Measurements from ENCODE around the gene RSPRY1. TPM values are rescaled to one million over a fixed set of nuclear protein-coding genes. Genes with fewer than 3 reads are reported as not detected.

The RSPRY1 gene
- total RNA-seq, 4 donors from 2014 or later, result 22.4 to 30.7 (median 25.7) TPM

GRCh38 chr16:57152096-57153093 is 33.7 kb upstream of the RSPRY1 start:
- H3K27ac ChIP-seq (replicated peaks in 1 of 4), result no peak overlapping the region

GRCh38 chr16:57153841-57154240 is 32.3 kb upstream of the RSPRY1 start:
- peak; percentile 55 for DNase-seq (ENCODE audit: extremely low spot score)
- H3K36me3 ChIP-seq, result peaks cover 32 to 75% (median 67%) of the 10 kb centered on the region in 4 donors
- H3K27ac ChIP-seq (replicated peaks in 1 of 4), result no peak overlapping the region
- H3K4me1 ChIP-seq, result peaks cover 0 to 9% (median 0%) of the 10 kb centered on the region in 4 donors
- WGBS, result 85% methylated on average over 6 of the region's 6 CpGs
- TF ChIP-seq POLR2A (IDR thresholded peaks at IDR 0.05; ENCODE audit: low read depth) (no peak), EP300 (IDR thresholded peaks at IDR 0.05) (no peak), POLR2AphosphoS5 (IDR thresholded peaks at IDR 0.05) (no peak), CTCF (IDR thresholded peaks at IDR 0.05) (no peak)
- intact Hi-C loops (cut with DNase I), result no loop called here
- H3K27me3 ChIP-seq, result no peaks in the 10 kb centered on the region
- no peak overlapping the region for H3K4me3 ChIP-seq
- H3K9me3 ChIP-seq, result no peaks in the 10 kb centered on the region

More at GRCh38 chr16:57152096-57153093, 33.7 kb upstream of the RSPRY1 start:
- H3K27me3 ChIP-seq, result no peaks in the 10 kb centered on the region
- intact Hi-C loops (cut with DNase I), result no loop called here
- peaks cover 25 to 69% (median 57%) of the 10 kb centered on the region in 4 donors for H3K36me3 ChIP-seq
- peaks cover 12 to 23% (median 13%) of the 10 kb centered on the region in 4 donors for H3K4me1 ChIP-seq
- TF ChIP-seq POLR2AphosphoS5 (IDR thresholded peaks at IDR 0.05), result no peak
- no peak for TF ChIP-seq CTCF (IDR thresholded peaks at IDR 0.05)
- no peak for TF ChIP-seq EP300 (IDR thresholded peaks at IDR 0.05)
- TF ChIP-seq POLR2A (IDR thresholded peaks at IDR 0.05; ENCODE audit: low read depth), result no peak
- no peaks in the 10 kb centered on the region for H3K9me3 ChIP-seq
- WGBS, result 87% methylated on average over 4 of the region's 4 CpGs
- no peak overlapping the region for H3K4me3 ChIP-seq
- DNase-seq (ENCODE audit: extremely low spot score), result peak; percentile 72

GRCh38 chr16:57155702-57156350 is 30.3 kb upstream of the RSPRY1 start:
- WGBS, result 92% methylated on average over 6 of the region's 6 CpGs
- H3K36me3 ChIP-seq, result peaks cover 32 to 85% (median 69%) of the 10 kb centered on the region in 4 donors

GRCh38 chr16:57156351-57156703 is 29.8 kb upstream of the RSPRY1 start:
- no peak overlapping the region for H3K4me3 ChIP-seq
- H3K27me3 ChIP-seq, result no peaks in the 10 kb centered on the region
- no peaks in the 10 kb centered on the region for H3K9me3 ChIP-seq
- no peak overlapping the region for H3K27ac ChIP-seq (replicated peaks in 1 of 4)
- H3K4me1 ChIP-seq, result peaks cover 0 to under 1% (median 0%) of the 10 kb centered on the region in 4 donors
- WGBS, result 72% methylated on average over 4 of the region's 4 CpGs
- DNase-seq (ENCODE audit: extremely low spot score), result no peak
- H3K36me3 ChIP-seq, result peaks cover 32 to 88% (median 71%) of the 10 kb centered on the region in 4 donors
- no peak for TF ChIP-seq POLR2A (IDR thresholded peaks at IDR 0.05; ENCODE audit: low read depth)
- no peak for TF ChIP-seq POLR2AphosphoS5 (IDR thresholded peaks at IDR 0.05)
- no peak for TF ChIP-seq CTCF (IDR thresholded peaks at IDR 0.05)
- TF ChIP-seq EP300 (IDR thresholded peaks at IDR 0.05), result no peak
- intact Hi-C loops (cut with DNase I), result no loop called here

More at GRCh38 chr16:57155702-57156350, 30.3 kb upstream of the RSPRY1 start:
- peaks cover 0 to 5% (median 0%) of the 10 kb centered on the region in 4 donors for H3K4me1 ChIP-seq
- no peaks in the 10 kb centered on the region for H3K27me3 ChIP-seq
- intact Hi-C loops (cut with DNase I), result no loop called here
- no peak overlapping the region for H3K27ac ChIP-seq (replicated peaks in 1 of 4)
- no peak for TF ChIP-seq CTCF (IDR thresholded peaks at IDR 0.05)
- TF ChIP-seq POLR2A (IDR thresholded peaks at IDR 0.05; ENCODE audit: low read depth), result no peak
- TF ChIP-seq EP300 (IDR thresholded peaks at IDR 0.05), result no peak
- TF ChIP-seq POLR2AphosphoS5 (IDR thresholded peaks at IDR 0.05), result no peak
- no peaks in the 10 kb centered on the region for H3K9me3 ChIP-seq
- DNase-seq (ENCODE audit: extremely low spot score), result no peak
- H3K4me3 ChIP-seq, result no peak overlapping the region

Measured in esophagus muscularis mucosa (tissue), 4 donors.